ENCODE data around the gene INSC.

DNA sequence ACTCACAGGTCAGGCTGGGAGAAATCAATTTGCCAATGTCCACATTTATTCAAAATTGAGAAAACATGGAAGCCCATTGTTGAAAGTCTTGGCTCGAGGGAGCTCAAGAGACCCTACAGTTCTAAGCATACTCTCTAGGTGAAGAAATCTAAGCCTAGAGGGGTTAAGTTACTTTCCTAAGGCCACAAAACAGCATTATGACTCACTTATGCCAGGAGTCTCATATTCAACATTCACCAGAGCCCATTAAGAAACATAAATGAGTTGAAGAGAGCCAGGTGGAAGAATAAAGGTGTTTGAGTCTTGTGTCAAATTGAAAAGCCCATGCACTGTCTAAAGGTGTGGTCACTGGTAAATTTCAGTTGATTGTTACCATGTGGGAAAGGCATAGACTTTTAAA is 108.1 kb downstream of the INSC start:
- TF ChIP-seq POLR2A (IDR thresholded peaks at IDR 0.05), result no peak
- no peak for TF ChIP-seq CTCF (IDR thresholded peaks at IDR 0.05)

Measured in heart left ventricle (tissue), 13 donors.